ENCODE measurements around the gene TCF21.

DNA sequence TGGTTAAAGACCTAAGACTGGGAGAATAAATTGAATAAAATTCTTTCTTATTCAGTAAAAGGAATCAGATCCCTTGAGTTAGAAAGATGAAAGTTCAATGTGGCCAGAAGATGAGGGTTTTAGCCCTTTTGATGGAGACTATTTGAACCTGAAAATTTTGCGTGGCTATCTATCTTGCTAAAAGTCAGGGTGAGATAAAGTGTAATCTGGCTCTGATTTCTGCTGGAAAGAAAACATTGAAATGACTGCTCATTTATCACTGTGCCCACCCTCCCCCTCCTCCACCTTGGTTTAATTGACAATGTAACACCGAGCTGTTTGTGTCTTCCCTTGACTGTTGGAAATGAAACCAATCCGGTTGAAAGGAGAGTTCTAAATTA, 32.9 kb upstream of the TCF21 start:
- TF ChIP-seq, protein P1, sequence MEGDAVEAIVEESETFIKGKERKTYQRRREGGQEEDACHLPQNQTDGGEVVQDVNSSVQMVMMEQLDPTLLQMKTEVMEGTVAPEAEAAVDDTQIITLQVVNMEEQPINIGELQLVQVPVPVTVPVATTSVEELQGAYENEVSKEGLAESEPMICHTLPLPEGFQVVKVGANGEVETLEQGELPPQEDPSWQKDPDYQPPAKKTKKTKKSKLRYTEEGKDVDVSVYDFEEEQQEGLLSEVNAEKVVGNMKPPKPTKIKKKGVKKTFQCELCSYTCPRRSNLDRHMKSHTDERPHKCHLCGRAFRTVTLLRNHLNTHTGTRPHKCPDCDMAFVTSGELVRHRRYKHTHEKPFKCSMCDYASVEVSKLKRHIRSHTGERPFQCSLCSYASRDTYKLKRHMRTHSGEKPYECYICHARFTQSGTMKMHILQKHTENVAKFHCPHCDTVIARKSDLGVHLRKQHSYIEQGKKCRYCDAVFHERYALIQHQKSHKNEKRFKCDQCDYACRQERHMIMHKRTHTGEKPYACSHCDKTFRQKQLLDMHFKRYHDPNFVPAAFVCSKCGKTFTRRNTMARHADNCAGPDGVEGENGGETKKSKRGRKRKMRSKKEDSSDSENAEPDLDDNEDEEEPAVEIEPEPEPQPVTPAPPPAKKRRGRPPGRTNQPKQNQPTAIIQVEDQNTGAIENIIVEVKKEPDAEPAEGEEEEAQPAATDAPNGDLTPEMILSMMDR (IDR thresholded peaks at IDR 0.05 in 8 of 11, conservative IDR thresholded peaks at IDR 0.05 in 3 of 11) = no peak
- no peak for TF ChIP-seq POLR2AphosphoS5 (IDR thresholded peaks at IDR 0.05)
